Prostate gland (tissue), 2 donors: ENCODE data around the gene IGFBP2.

ENCODE experiments used
- POLR2A ChIP-seq: fragments of 450-650 bp; IDR thresholded peaks from one replicate; pipeline ENCODE4 v1.6.1; 2016; ENCODE audit warnings: antibody characterized with exemption, mild to moderate bottlenecking
- TF ChIP-seq, protein P1 (sequence below), 4 experiments: fragments of 200-600 bp in 2 of 4; fragments of 450-650 bp in 2 of 4; sonication (generic) in 2 of 4; IDR thresholded peaks; 1 replicate in 3 of 4; 2 replicates in 1 of 4; pipeline ENCODE4 v1.5.1; 2016 to 2019; ENCODE audit warnings: antibody characterized with exemption in 4 of 4, mild to moderate bottlenecking in 2 of 4, moderate library complexity in 2 of 4

- TF ChIP-seq, protein P1, sequence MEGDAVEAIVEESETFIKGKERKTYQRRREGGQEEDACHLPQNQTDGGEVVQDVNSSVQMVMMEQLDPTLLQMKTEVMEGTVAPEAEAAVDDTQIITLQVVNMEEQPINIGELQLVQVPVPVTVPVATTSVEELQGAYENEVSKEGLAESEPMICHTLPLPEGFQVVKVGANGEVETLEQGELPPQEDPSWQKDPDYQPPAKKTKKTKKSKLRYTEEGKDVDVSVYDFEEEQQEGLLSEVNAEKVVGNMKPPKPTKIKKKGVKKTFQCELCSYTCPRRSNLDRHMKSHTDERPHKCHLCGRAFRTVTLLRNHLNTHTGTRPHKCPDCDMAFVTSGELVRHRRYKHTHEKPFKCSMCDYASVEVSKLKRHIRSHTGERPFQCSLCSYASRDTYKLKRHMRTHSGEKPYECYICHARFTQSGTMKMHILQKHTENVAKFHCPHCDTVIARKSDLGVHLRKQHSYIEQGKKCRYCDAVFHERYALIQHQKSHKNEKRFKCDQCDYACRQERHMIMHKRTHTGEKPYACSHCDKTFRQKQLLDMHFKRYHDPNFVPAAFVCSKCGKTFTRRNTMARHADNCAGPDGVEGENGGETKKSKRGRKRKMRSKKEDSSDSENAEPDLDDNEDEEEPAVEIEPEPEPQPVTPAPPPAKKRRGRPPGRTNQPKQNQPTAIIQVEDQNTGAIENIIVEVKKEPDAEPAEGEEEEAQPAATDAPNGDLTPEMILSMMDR (IDR thresholded peaks at IDR 0.05), result no peak
- no peak for TF ChIP-seq POLR2A
Measured at GRCh38 chr2:216632346-216632951, 771 bp upstream of the IGFBP2 start.
